ENCODE data around the gene ITPR1.

GRCh38 chr3:4678320-4678719 lies 185.2 kb downstream of the ITPR1 start:
- TF ChIP-seq JUND (IDR thresholded peaks at IDR 0.05) (no peak), CTCF (IDR thresholded peaks at IDR 0.05; ENCODE audit: low read depth, low read length, missing input control) (no peak), SP1 (IDR thresholded peaks at IDR 0.05) (no peak), TAF1 (conservative IDR thresholded peaks at IDR 0.05) (no peak), GABPA (IDR thresholded peaks at IDR 0.05 in 1 of 2, conservative IDR thresholded peaks at IDR 0.05 in 1 of 2) (no peak), REST (IDR thresholded peaks at IDR 0.05) (no peak), RAD21 (IDR thresholded peaks at IDR 0.05) (no peak), ATF3 (IDR thresholded peaks at IDR 0.05) (no peak), YY1 (IDR thresholded peaks at IDR 0.05) (no peak), HNF4A (conservative IDR thresholded peaks at IDR 0.05) (no peak), MAX (IDR thresholded peaks at IDR 0.05) (no peak), FOXA2 (IDR thresholded peaks at IDR 0.05) (no peak), NR2F2 (IDR thresholded peaks at IDR 0.05) (no peak), RXRA (IDR thresholded peaks at IDR 0.05) (no peak)
